ENCODE data around the gene PDGFA.
"Not testable (repeated sequence)": the region's sequence is repeated elsewhere in the genome, so short reads cannot be mapped to it uniquely, and the experiment has no call there.

Gene PDGFA

DNA sequence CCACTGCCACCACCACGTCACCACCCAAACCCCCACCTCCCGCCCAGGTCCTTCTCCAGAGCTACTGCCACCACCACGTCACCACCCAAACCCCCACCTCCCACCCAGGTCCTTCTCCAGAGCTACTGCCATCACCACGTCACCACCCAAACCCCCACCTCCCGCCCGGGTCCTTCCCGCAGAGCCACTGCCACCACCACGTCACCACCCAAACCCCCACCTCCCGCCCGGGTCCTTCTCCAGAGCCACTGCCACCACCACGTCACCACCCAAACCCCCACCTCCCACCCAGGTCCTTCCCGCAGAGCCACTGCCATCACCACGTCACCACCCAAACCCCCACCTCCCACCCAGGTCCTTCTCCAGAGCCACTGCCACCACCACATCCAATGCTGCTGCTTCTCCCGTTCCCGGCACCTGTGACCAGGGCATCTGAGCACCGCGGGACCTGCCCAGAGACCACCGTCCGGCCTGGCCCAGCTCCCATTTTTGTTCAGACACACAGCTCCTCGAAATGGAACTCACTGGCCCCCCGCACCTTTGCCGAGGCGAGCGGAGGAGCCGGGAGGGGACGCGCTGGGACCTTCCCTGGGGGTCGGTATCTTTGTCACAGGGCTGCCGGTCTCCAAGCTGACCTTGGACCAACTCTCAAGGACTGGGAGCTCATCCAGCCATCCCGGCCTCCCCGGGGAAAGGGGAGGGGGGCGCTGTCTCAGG is 32.7 kb upstream of the PDGFA start:
- DNase-seq (ENCODE audit: low read depth in 1 of 2, low spot score in 1 of 2) = not testable (repeated sequence)

GRCh38 chr7:551615-551970 is 31.9 kb upstream of the PDGFA start:
- DNase-seq (ENCODE audit: low read depth in 1 of 2, low spot score in 1 of 2) = not testable (repeated sequence)

DNA sequence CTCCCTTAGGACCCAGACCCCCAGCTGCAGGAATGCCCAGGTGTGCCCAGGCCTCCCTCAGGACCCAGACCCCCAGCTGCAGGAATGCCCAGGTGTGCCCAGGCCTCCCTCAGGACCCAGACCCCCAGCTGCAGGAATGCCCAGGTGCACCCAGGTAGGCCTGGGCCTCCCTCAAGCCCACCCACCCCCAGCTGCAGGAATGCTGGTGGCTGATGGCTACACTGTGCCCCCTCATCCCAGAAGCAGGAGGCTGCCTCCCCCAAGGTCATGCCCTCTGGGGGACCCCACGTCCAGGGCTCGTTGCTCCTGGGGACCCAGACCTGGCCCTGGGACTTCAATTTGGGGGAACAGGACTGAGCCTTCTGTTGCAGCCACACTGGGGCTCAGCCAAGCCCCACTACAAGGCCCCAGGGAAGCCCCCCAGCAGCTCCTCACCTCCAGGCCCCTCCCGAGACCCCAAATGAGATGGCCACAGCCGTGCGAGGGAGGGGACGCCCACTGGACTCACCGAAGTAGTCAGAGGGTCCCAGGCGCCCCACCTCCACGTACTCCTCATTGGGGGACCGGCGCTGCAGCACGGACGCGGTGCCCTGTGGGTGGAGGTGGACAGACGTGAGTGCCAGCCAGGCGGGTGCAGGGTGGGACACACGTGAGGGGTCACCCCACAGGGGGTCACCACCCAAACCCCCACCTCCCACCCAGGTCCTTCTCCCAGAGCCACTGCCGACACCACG is 31.4 kb upstream of the PDGFA start:
- no peak for DNase-seq (ENCODE audit: low read depth in 1 of 2, low spot score in 1 of 2)

- DNase-seq (ENCODE audit: low read depth in 1 of 2, low spot score in 1 of 2) = no peak
Observed at GRCh38 chr7:549891-550625, 30.4 kb upstream of the PDGFA start.

DNA sequence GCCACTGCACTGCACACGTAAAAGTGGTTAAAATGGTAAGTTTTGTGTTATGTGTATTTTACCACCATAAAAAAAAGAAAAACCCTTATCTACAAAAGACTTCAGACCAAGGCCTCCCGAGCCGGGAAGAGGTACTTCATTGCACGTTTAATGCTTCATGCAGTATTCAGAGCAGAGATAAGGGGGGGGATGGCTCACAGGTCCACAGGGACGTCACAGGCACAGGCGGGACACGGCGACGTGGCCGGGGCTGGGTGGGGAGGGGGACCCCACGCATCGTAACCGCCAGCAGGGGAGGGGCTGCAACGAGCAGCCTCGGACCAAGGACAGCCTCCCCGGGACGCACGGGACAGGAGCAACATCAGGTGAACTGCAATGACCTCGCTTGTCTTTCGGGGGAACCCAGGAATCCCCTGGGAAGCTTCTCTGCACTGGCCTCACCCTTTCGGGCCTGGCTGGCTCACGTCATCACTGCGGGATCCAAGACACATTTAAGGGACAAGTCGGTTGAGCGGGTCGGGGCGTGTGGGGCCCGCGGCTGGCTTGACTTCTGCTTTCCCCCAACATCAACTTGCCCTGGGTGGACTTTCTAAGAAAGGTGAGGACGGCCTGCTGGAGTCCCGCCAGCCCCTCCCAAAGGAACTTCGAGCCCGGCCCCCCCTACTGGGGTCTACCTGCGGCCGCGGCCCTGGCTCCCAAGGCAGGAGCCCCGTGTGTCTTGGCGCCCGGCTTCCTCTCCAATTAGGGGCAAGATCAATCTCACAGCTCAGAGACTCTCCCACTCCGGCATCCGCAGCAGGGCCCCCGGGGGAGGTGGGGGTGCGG is 29.6 kb upstream of the PDGFA start:
- DNase-seq (ENCODE audit: low read depth in 1 of 2, low spot score in 1 of 2) = no peak

GRCh38 chr7:548401-548800 is 28.8 kb upstream of the PDGFA start:
- DNase-seq (ENCODE audit: low read depth in 1 of 2, low spot score in 1 of 2) = no peak

GRCh38 chr7:545470-545869 is 25.8 kb upstream of the PDGFA start:
- no peak for DNase-seq (ENCODE audit: low read depth in 1 of 2, low spot score in 1 of 2)

- DNase-seq (ENCODE audit: low read depth in 1 of 2, low spot score in 1 of 2) = no peak
Observed at GRCh38 chr7:544338-545221, 24.9 kb upstream of the PDGFA start.

- DNase-seq (ENCODE audit: low read depth in 1 of 2, low spot score in 1 of 2) = no peak
Observed at GRCh38 chr7:543501-544337, 24.1 kb upstream of the PDGFA start.

- no peak for DNase-seq (ENCODE audit: low read depth in 1 of 2, low spot score in 1 of 2)
Observed at GRCh38 chr7:542713-543500, 23.3 kb upstream of the PDGFA start.

- DNase-seq (ENCODE audit: low read depth in 1 of 2, low spot score in 1 of 2) = no peak
Observed at GRCh38 chr7:542131-542712, 22.6 kb upstream of the PDGFA start.

DNA sequence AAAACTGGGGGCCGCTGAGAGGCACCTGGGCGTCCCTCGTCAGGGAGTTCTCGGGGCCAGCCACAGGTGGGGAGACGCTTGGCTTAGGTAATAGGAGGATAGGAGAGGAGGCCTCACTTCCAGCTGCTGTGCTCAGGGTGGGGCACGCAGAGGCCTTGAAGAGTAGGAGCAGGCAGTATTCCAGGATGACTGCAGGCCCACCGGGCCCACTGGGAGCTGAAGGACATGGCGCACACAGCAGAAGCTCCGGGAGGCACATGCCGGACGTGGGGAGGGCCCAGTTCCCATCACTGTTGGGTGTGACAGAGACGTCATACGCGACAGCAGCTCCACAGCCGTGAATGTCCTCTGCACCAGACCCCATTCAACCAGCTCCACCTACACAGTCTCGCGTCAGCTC is 22.0 kb upstream of the PDGFA start:
- DNase-seq (ENCODE audit: low read depth in 1 of 2, low spot score in 1 of 2) = no peak

- no peak for DNase-seq (ENCODE audit: low read depth in 1 of 2, low spot score in 1 of 2)
Observed at GRCh38 chr7:540997-541396, 21.4 kb upstream of the PDGFA start.

DNA sequence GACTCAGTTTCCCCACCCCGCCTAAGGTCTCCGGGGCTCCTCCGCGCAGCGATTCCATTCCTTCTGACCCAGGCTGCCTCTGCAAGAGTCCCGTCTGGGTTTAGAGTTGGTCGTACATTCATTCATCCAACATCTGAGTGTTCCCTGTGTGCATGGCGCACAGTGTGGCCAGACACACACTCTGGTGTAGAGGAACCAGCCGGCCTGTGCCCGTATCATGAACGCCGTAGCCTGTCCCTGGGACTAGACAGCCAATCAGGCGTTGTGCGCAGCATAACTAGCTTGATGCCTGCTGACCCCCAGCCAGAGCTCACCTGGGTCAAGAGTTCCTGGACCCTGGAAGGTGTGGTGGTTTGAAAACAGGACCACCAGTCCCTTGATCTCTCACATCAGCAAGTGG is 20.9 kb upstream of the PDGFA start:
- DNase-seq (ENCODE audit: low read depth in 1 of 2, low spot score in 1 of 2) = no peak

DNA sequence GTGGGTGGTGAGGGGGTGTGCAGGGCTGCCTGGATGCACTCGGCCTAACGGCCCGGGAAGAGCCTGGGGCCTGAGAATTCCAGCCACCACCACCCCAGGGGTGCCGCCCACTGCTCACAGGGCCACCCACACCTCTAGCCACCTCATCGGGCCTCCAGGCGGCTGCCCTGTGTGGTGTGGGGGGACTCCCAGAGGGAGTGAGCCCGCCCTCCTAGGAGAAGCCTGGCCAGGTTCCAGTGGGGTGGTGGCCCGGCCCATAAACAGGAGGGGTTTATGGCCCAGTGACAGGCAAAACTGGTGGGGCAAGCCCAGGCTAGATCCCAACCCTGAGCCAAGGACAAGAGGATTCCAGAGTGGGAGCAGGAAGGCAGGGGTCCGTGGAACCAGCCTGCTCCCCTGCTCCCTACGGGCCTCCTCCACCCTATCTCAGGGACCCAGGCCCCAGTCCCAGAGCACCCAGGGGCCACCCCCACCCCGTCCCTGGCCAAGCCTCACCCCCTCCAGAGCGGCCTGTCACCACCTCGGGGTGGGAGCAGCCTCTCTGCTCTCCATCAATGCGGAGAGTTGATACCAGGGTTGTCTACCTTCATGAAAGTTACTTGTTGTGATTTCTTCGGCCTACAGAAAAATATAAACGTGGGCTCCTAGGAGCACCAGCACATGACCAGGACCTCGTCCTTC is 20.2 kb upstream of the PDGFA start:
- DNase-seq (ENCODE audit: low read depth in 1 of 2, low spot score in 1 of 2) = no peak

DNA sequence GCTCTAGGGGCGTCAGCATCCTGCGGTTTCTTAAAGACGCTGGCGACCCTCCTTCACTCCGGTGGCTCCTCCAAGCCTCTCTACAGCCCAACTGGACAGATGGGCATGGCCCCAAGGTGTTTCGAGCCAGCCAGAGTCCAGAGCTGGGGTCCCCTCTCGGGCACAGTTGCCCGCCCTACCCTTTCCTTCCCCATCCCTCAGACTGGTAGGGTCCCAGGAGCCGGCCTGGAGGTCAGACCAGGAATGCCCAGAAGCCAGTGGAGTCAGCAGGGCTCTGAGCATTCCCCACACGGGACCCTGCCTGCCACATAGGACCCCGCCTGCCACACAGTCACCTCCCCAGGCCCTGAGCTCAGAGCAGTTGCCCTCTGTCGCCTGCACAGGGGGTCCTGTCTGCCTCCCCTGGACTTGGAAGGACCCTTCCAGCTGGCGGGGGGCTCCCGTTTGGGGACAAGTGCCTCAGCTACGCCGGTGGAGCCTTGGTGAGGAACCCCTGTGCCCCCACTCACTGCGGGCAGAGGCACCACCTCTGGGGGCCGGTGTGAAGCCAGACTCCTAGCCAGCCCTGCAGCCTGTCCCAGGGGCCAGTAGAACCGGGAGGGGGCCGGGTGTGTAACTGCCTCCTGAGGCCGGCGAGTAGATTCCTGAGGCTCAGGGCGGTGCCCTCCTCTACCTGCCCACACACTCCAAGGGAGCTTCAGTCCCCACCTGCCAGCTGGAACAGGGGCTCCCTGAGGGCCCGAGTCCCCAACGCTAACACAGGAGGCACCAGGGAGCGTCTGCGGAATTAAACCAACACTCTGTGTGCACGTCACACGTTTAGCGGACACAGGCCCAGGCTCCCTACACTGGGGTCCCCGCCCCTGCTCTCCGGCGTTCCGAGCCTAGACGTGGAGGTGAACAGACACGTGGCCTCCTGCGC is 19.4 kb upstream of the PDGFA start:
- DNase-seq (ENCODE audit: low read depth in 1 of 2, low spot score in 1 of 2) = no peak

All from activated T-helper 1 cell treated with anti-CD3 and anti-CD28 coated beads, Interleukin-2, amount 50 U/mL, for 16 hours (primary cell).